Peyer's patch (tissue), 4 donors: ENCODE data around the gene NUDT16L1.

ENCODE experiments used
- POLR2A ChIP-seq, 2 donors: fragments of 450-650 bp; IDR thresholded peaks; one replicate each; pipeline ENCODE4 v1.5.1; 2017; ENCODE audit warnings: antibody characterized with exemption in 2 of 2, mild to moderate bottlenecking in 2 of 2, moderate library complexity in 2 of 2
- TF ChIP-seq, protein P1 (sequence below), 6 experiments: fragments of 450-650 bp in 4 of 6; fragments of 200-600 bp in 2 of 6; sonication (generic) in 1 of 6; IDR thresholded peaks; one replicate each; pipeline ENCODE4 v1.5.1; 2017 to 2019; ENCODE audit warnings: antibody characterized with exemption in 6 of 6, mild to moderate bottlenecking in 3 of 6, moderate library complexity in 1 of 6

- TF ChIP-seq, protein P1, sequence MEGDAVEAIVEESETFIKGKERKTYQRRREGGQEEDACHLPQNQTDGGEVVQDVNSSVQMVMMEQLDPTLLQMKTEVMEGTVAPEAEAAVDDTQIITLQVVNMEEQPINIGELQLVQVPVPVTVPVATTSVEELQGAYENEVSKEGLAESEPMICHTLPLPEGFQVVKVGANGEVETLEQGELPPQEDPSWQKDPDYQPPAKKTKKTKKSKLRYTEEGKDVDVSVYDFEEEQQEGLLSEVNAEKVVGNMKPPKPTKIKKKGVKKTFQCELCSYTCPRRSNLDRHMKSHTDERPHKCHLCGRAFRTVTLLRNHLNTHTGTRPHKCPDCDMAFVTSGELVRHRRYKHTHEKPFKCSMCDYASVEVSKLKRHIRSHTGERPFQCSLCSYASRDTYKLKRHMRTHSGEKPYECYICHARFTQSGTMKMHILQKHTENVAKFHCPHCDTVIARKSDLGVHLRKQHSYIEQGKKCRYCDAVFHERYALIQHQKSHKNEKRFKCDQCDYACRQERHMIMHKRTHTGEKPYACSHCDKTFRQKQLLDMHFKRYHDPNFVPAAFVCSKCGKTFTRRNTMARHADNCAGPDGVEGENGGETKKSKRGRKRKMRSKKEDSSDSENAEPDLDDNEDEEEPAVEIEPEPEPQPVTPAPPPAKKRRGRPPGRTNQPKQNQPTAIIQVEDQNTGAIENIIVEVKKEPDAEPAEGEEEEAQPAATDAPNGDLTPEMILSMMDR (IDR thresholded peaks at IDR 0.05) = no peak
- TF ChIP-seq POLR2A (IDR thresholded peaks at IDR 0.05) = no peak
These were observed 7.1 kb downstream of the NUDT16L1 start for GRCh38 chr16:4700380-4700996.
